ENCODE results near the gene PTPRN2. TPM values are rescaled to one million over a fixed set of nuclear protein-coding genes. Genes with fewer than 3 reads are reported as not detected.

Gene PTPRN2
- total RNA-seq, 5 donors from 2014 or later (not counting 1 experiment from before 2014, with no cell fraction given) = 0.60 to 1.7 (median 0.82) TPM

- H3K4me3 ChIP-seq (ENCODE audit: control insufficient read depth in 1 of 2, extremely low read depth in 1 of 2, low read length in 1 of 2) = no peak overlapping the region
- no peak for ATAC-seq (replicated peaks in 1 of 4)
- Mint-ChIP-seq H3K4me3 (no peak overlapping the region), H3K4me1 (no peaks in the 10 kb centered on the region), H3K27me3 (peaks cover 0 to 2% of the 10 kb centered on the region in 2 donors), H3K9me3 (peaks cover 4 to 12% (median 6%) of the 10 kb centered on the region in 3 donors), H3K36me3 (no peaks in the 10 kb centered on the region), H3K27ac (no peak overlapping the region)
- CTCF ChIA-PET = no interaction called here
- H3K9me3 ChIP-seq = no peaks in the 10 kb centered on the region
- no peaks in the 10 kb centered on the region for H3K4me1 ChIP-seq (ENCODE audit: control insufficient read depth in 1 of 2, extremely low read depth in 1 of 2, insufficient read depth in 2 of 2, low read length in 2 of 2)
- no peak for DNase-seq
- 77% methylated on average over 2 of the region's 5 CpGs for WGBS (ENCODE audit: insufficient coverage)
- POLR2A ChIA-PET = no interaction called here
- H3K27ac ChIP-seq (ENCODE audit: low read length) = no peak overlapping the region
- H3K36me3 ChIP-seq (ENCODE audit: control insufficient read depth in 2 of 2, extremely low read depth in 1 of 2, insufficient read depth in 1 of 2, low read length in 1 of 2) = no peaks in the 10 kb centered on the region
- H3K27me3 ChIP-seq (replicated peaks in 1 of 2; ENCODE audit: control insufficient read depth in 2 of 2, extremely low read depth in 1 of 2, insufficient read depth in 2 of 2, low read length in 1 of 2) = no peaks in the 10 kb centered on the region
Measured at GRCh38 chr7:158416283-158416933, 171.2 kb downstream of the PTPRN2 start.

GRCh38 chr7:158415316-158415715, 172.3 kb downstream of the PTPRN2 start:
- no CpG with 5 or more reads among the region's 6 CpGs for WGBS (ENCODE audit: insufficient coverage)
- CTCF ChIA-PET = no interaction called here
- no peaks in the 10 kb centered on the region for H3K9me3 ChIP-seq
- no peak overlapping the region for H3K27ac ChIP-seq (ENCODE audit: low read length)
- no peaks in the 10 kb centered on the region for H3K36me3 ChIP-seq (ENCODE audit: control insufficient read depth in 2 of 2, extremely low read depth in 1 of 2, insufficient read depth in 1 of 2, low read length in 1 of 2)
- Mint-ChIP-seq H3K27me3 (peaks cover 0 to 2% of the 10 kb centered on the region in 2 donors), H3K4me3 (no peak overlapping the region), H3K36me3 (no peaks in the 10 kb centered on the region), H3K4me1 (no peaks in the 10 kb centered on the region), H3K27ac (no peak overlapping the region), H3K9me3 (peaks cover 4 to 12% (median 6%) of the 10 kb centered on the region in 3 donors)
- ATAC-seq (replicated peaks in 1 of 4) (no peak), DNase-seq (no peak)
- no peak overlapping the region for H3K4me3 ChIP-seq (ENCODE audit: control insufficient read depth in 1 of 2, extremely low read depth in 1 of 2, low read length in 1 of 2)
- POLR2A ChIA-PET = no interaction called here
- H3K4me1 ChIP-seq (ENCODE audit: control insufficient read depth in 1 of 2, extremely low read depth in 1 of 2, insufficient read depth in 2 of 2, low read length in 2 of 2) = no peaks in the 10 kb centered on the region
- H3K27me3 ChIP-seq (replicated peaks in 1 of 2; ENCODE audit: control insufficient read depth in 2 of 2, extremely low read depth in 1 of 2, insufficient read depth in 2 of 2, low read length in 1 of 2) = peaks cover 0 to 9% of the 10 kb centered on the region in 2 experiments

GRCh38 chr7:158414486-158414961, 173.1 kb downstream of the PTPRN2 start:
- Histone ChIP-seq H3K4me1 (ENCODE audit: control insufficient read depth in 1 of 2, extremely low read depth in 1 of 2, insufficient read depth in 2 of 2, low read length in 2 of 2) (no peaks in the 10 kb centered on the region), H3K36me3 (ENCODE audit: control insufficient read depth in 2 of 2, extremely low read depth in 1 of 2, insufficient read depth in 1 of 2, low read length in 1 of 2) (no peaks in the 10 kb centered on the region), H3K27ac (ENCODE audit: low read length) (no peak overlapping the region), H3K9me3 (no peaks in the 10 kb centered on the region), H3K27me3 (replicated peaks in 1 of 2; ENCODE audit: control insufficient read depth in 2 of 2, extremely low read depth in 1 of 2, insufficient read depth in 2 of 2, low read length in 1 of 2) (peaks cover 0 to 16% of the 10 kb centered on the region in 2 experiments), H3K4me3 (ENCODE audit: control insufficient read depth in 1 of 2, extremely low read depth in 1 of 2, low read length in 1 of 2) (no peak overlapping the region)
- H3K4me1 Mint-ChIP-seq = no peaks in the 10 kb centered on the region
- DNase-seq (no peak), ATAC-seq (replicated peaks in 1 of 4) (no peak)
- no peak overlapping the region for H3K4me3 Mint-ChIP-seq
- ChIA-PET POLR2A (no interaction called here), CTCF (no interaction called here)
- H3K9me3 Mint-ChIP-seq = peaks cover 4 to 12% (median 6%) of the 10 kb centered on the region in 3 donors
- peaks cover 0 to 6% of the 10 kb centered on the region in 2 donors for H3K27me3 Mint-ChIP-seq
- no peaks in the 10 kb centered on the region for H3K36me3 Mint-ChIP-seq
- 94% methylated on average over 7 of the region's 16 CpGs for whole genome bisulfite sequencing (ENCODE audit: insufficient coverage)
- H3K27ac Mint-ChIP-seq = no peak overlapping the region

GRCh38 chr7:158414002-158414401, 173.6 kb downstream of the PTPRN2 start:
- Histone ChIP-seq H3K9me3 (no peaks in the 10 kb centered on the region), H3K36me3 (ENCODE audit: control insufficient read depth in 2 of 2, extremely low read depth in 1 of 2, insufficient read depth in 1 of 2, low read length in 1 of 2) (no peaks in the 10 kb centered on the region), H3K4me1 (ENCODE audit: control insufficient read depth in 1 of 2, extremely low read depth in 1 of 2, insufficient read depth in 2 of 2, low read length in 2 of 2) (no peaks in the 10 kb centered on the region), H3K27ac (ENCODE audit: low read length) (no peak overlapping the region), H3K27me3 (replicated peaks in 1 of 2; ENCODE audit: control insufficient read depth in 2 of 2, extremely low read depth in 1 of 2, insufficient read depth in 2 of 2, low read length in 1 of 2) (peaks cover 0 to 22% of the 10 kb centered on the region in 2 experiments), H3K4me3 (ENCODE audit: control insufficient read depth in 1 of 2, extremely low read depth in 1 of 2, low read length in 1 of 2) (no peak overlapping the region)
- Mint-ChIP-seq H3K27ac (no peak overlapping the region), H3K36me3 (no peaks in the 10 kb centered on the region), H3K4me1 (no peaks in the 10 kb centered on the region), H3K9me3 (peaks cover 4 to 12% (median 6%) of the 10 kb centered on the region in 3 donors), H3K4me3 (no peak overlapping the region), H3K27me3 (peaks cover 0 to 6% of the 10 kb centered on the region in 2 donors)
- WGBS (ENCODE audit: insufficient coverage) = 91% methylated on average over 6 of the region's 11 CpGs
- POLR2A ChIA-PET = no interaction called here
- no peak for DNase-seq
- CTCF ChIA-PET = no interaction called here
- no peak for ATAC-seq (replicated peaks in 1 of 4)

GRCh38 chr7:158411232-158411950, 176.2 kb downstream of the PTPRN2 start:
- Mint-ChIP-seq H3K9me3 (peaks cover 0 to 2% (median 0%) of the 10 kb centered on the region in 3 donors), H3K27me3 (peaks cover 0 to 6% of the 10 kb centered on the region in 2 donors), H3K36me3 (no peaks in the 10 kb centered on the region), H3K27ac (no peak overlapping the region), H3K4me3 (no peak overlapping the region), H3K4me1 (no peaks in the 10 kb centered on the region)
- ATAC-seq (replicated peaks in 1 of 4) (no peak), DNase-seq (no peak)
- H3K4me3 ChIP-seq (ENCODE audit: control insufficient read depth in 1 of 2, extremely low read depth in 1 of 2, low read length in 1 of 2) = no peak overlapping the region
- no peak overlapping the region for H3K27ac ChIP-seq (ENCODE audit: low read length)
- H3K4me1 ChIP-seq (ENCODE audit: control insufficient read depth in 1 of 2, extremely low read depth in 1 of 2, insufficient read depth in 2 of 2, low read length in 2 of 2) = no peaks in the 10 kb centered on the region
- ChIA-PET CTCF (no interaction called here), POLR2A (no interaction called here)
- H3K9me3 ChIP-seq = no peaks in the 10 kb centered on the region
- peaks cover 0 to 23% of the 10 kb centered on the region in 2 experiments for H3K27me3 ChIP-seq (replicated peaks in 1 of 2; ENCODE audit: control insufficient read depth in 2 of 2, extremely low read depth in 1 of 2, insufficient read depth in 2 of 2, low read length in 1 of 2)
- H3K36me3 ChIP-seq (ENCODE audit: control insufficient read depth in 2 of 2, extremely low read depth in 1 of 2, insufficient read depth in 1 of 2, low read length in 1 of 2) = no peaks in the 10 kb centered on the region
- WGBS (ENCODE audit: insufficient coverage) = 88% methylated on average over 23 of the region's 24 CpGs

GRCh38 chr7:158410720-158411119, 176.9 kb downstream of the PTPRN2 start:
- DNase-seq = no peak
- no peak overlapping the region for H3K4me3 ChIP-seq (ENCODE audit: control insufficient read depth in 1 of 2, extremely low read depth in 1 of 2, low read length in 1 of 2)
- ChIA-PET CTCF (no interaction called here), POLR2A (no interaction called here)
- no peaks in the 10 kb centered on the region for H3K36me3 ChIP-seq (ENCODE audit: control insufficient read depth in 2 of 2, extremely low read depth in 1 of 2, insufficient read depth in 1 of 2, low read length in 1 of 2)
- no peak overlapping the region for H3K27ac ChIP-seq (ENCODE audit: low read length)
- H3K9me3 ChIP-seq = no peaks in the 10 kb centered on the region
- H3K4me1 Mint-ChIP-seq = no peaks in the 10 kb centered on the region
- H3K4me3 Mint-ChIP-seq = no peak overlapping the region
- 77% methylated on average over 12 of the region's 12 CpGs for WGBS (ENCODE audit: insufficient coverage)
- H3K4me1 ChIP-seq (ENCODE audit: control insufficient read depth in 1 of 2, extremely low read depth in 1 of 2, insufficient read depth in 2 of 2, low read length in 2 of 2) = no peaks in the 10 kb centered on the region
- no peak for ATAC-seq (replicated peaks in 1 of 4)
- no peak overlapping the region for H3K27ac Mint-ChIP-seq
- no peaks in the 10 kb centered on the region for H3K9me3 Mint-ChIP-seq
- peaks cover 0 to 23% of the 10 kb centered on the region in 2 experiments for H3K27me3 ChIP-seq (replicated peaks in 1 of 2; ENCODE audit: control insufficient read depth in 2 of 2, extremely low read depth in 1 of 2, insufficient read depth in 2 of 2, low read length in 1 of 2)
- no peaks in the 10 kb centered on the region for H3K36me3 Mint-ChIP-seq
- H3K27me3 Mint-ChIP-seq = peaks cover 0 to 6% of the 10 kb centered on the region in 2 donors
